Sigmoid colon (tissue), 4 donors: ENCODE measurements around the gene SLCO3A1.

Source experiments
- CTCF ChIP-seq, 4 experiments: fragments of 450-650 bp in 3 of 4; fragments of 200-600 bp in 1 of 4; IDR thresholded peaks; one replicate each; pipeline ENCODE4 v1.5.1; 2016 to 2019; ENCODE audit warnings: antibody characterized with exemption in 4 of 4, mild to moderate bottlenecking in 3 of 4, moderate library complexity in 2 of 4
- EP300 ChIP-seq, 4 donors: sonication (generic); formaldehyde crosslinking; IDR thresholded peaks; one replicate each; pipeline ENCODE4 v1.6.1; 2017; ENCODE audit warnings: antibody characterized with exemption in 4 of 4
- POLR2A ChIP-seq, 2 donors: fragments of 450-650 bp; IDR thresholded peaks; one replicate each; pipeline ENCODE4 v1.6.1; 2016; ENCODE audit warnings: antibody characterized with exemption in 2 of 2, mild to moderate bottlenecking in 2 of 2, moderate library complexity in 2 of 2
- POLR2AphosphoS5 ChIP-seq, 4 donors: sonication (generic); formaldehyde crosslinking; IDR thresholded peaks; one replicate each; pipeline ENCODE4 v1.6.1; 2017; ENCODE audit warnings: antibody characterized with exemption in 4 of 4

- TF ChIP-seq CTCF (IDR thresholded peaks at IDR 0.05): no peak
- TF ChIP-seq EP300 (IDR thresholded peaks at IDR 0.05): no peak
- TF ChIP-seq POLR2A (IDR thresholded peaks at IDR 0.05): no peak
- no peak for TF ChIP-seq POLR2AphosphoS5 (IDR thresholded peaks at IDR 0.05)
These were observed 22.7 kb downstream of the SLCO3A1 start for GRCh38 chr15:91876187-91876586.
